Stimulated activated memory B cell treated with anti-CD40 and anti-IgM and Interleukin-4, amounts not matched to agents 10 μg/mL and 1 μg/mL and 100 μg/mL, for 72 hours (primary cell): Measurements from ENCODE around the gene NFATC1.

Experiments used
- ATAC-seq: fragments of 150-1000 bp; cut with Tn5 transposase; 2 replicates; pipeline ENCODE4 v1.10.0; 2021
- H3K27ac Mint-ChIP-seq: one replicate; pipeline ENCODE4 v1.8.0; 2022; ENCODE audit warnings: mild to moderate bottlenecking, mixed read lengths
- H3K27me3 Mint-ChIP-seq: one replicate; pipeline ENCODE4 v1.8.0; 2022; ENCODE audit warnings: mixed read lengths
- H3K36me3 Mint-ChIP-seq: one replicate; pipeline ENCODE4 v1.8.0; 2022; ENCODE audit warnings: mixed read lengths
- H3K4me1 Mint-ChIP-seq: one replicate; pipeline ENCODE4 v1.8.0; 2022; ENCODE audit warnings: mixed read lengths
- H3K4me3 Mint-ChIP-seq: one replicate; pipeline ENCODE4 v1.8.0; 2022; ENCODE audit warnings: mild to moderate bottlenecking, moderate library complexity, mixed read lengths
- H3K9me3 Mint-ChIP-seq: one replicate; pipeline ENCODE4 v1.8.0; 2022; ENCODE audit warnings: mixed read lengths

Gene NFATC1

DNA sequence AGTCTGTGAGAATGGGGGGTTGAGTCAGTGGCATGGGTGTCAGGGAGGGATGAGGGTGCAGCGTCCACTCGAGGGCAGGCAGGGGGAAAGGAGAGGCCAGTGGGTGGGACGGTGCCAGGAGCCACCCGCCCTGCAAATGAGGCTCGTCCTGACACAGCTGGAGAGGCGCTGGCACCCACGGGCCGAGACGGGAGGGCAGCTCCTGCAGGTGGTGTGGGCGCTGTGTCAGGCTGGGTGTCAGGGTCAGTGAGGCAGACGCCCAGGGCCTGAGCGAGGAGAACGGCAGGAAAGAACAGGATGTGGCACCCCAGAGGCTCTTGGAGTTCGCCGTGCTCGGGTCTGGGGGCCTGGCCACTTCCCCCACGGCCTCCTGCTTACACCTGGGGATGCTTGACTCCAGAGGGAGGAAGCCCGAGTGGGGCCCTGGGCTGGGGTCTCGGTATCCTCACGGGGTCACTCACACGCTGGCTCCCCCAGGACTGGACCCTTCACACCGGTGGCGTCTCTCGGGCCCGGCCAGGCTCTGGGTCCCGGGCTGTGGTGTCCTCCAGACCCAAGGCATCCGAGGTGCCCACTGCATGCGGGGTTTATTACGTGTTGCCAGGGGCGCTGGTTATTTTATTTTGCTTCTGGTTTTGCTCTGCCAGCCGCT is 153.4 kb downstream of the NFATC1 start:
- no peaks in the 10 kb centered on the region for H3K27me3 Mint-ChIP-seq
- no peak overlapping the region for H3K27ac Mint-ChIP-seq
- ATAC-seq = no peak
- H3K4me3 Mint-ChIP-seq = no peak overlapping the region
- H3K9me3 Mint-ChIP-seq = no peaks in the 10 kb centered on the region
- H3K36me3 Mint-ChIP-seq = no peaks in the 10 kb centered on the region
- no peaks in the 10 kb centered on the region for H3K4me1 Mint-ChIP-seq

DNA sequence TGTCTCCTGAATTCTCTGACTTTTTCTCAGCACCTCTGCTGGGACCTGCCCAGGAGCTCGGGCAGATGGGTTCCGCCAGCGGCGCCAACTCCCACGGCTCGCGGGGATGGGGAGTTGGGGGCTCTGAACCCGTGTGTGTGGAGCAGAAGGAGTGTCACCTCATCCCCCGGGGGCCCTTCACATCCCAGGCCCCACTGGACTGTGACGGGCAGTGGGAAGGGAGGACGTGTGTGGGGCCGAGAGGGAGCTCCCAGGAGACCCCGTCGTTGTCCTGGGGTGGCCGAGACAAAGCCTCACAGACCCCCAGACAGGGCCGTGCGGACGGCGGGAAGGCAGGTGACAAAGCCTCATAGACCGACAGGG is 153.9 kb downstream of the NFATC1 start:
- no peak for ATAC-seq
- no peaks in the 10 kb centered on the region for H3K27me3 Mint-ChIP-seq
- H3K4me1 Mint-ChIP-seq = no peaks in the 10 kb centered on the region
- H3K36me3 Mint-ChIP-seq = no peaks in the 10 kb centered on the region
- H3K9me3 Mint-ChIP-seq = no peaks in the 10 kb centered on the region
- no peak overlapping the region for H3K4me3 Mint-ChIP-seq
- no peak overlapping the region for H3K27ac Mint-ChIP-seq

DNA sequence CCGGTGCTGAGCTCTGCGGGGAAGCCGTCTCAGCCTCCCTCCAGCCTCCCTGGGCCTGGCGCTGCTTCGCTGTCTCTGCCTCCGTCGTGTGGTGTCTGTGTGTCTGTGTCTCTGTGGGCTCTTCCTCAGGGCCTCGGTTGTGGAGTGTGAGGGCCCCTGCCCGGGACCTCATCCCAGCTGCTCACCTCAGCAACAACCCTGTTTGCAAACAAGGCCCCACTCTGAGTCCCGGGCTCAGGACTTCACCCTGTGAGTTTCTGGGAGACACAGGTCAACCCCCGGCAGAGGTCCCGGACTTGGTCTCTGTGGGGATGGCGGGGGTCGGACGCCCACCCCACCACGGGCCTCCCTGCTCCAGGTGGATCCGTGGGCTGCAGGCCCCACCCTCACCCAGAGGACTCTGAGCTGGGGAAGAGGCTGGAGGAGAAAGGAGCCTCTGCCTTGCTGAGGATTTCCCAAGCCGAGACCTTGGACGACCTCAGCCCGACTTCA is 156.5 kb downstream of the NFATC1 start:
- Mint-ChIP-seq H3K4me1 (no peaks in the 10 kb centered on the region), H3K36me3 (no peaks in the 10 kb centered on the region), H3K27me3 (no peaks in the 10 kb centered on the region), H3K27ac (no peak overlapping the region), H3K9me3 (no peaks in the 10 kb centered on the region), H3K4me3 (no peak overlapping the region)
- ATAC-seq = no peak

DNA sequence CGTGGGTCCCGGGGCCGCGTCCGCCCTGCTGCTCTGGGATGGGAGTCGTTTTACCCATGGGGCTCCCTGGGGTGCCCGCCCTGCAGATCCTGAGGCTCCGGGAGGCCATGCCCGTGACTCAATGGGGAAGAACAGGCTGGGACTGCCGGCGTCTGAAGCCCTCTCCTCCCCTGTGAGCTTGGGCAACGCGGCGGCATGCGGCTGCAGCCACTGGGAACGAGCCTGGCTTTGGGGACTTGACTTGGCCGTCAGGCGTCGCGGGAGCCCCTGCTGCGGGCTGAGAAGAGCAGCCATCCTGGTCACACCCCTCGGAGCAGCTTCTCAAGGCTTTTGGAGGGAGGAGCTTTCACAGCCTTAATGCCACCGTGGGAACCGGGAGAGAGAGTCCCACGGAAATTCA is 157.0 kb downstream of the NFATC1 start:
- Mint-ChIP-seq H3K27me3 (no peaks in the 10 kb centered on the region), H3K36me3 (no peaks in the 10 kb centered on the region), H3K4me3 (no peak overlapping the region), H3K9me3 (no peaks in the 10 kb centered on the region), H3K4me1 (no peaks in the 10 kb centered on the region), H3K27ac (no peak overlapping the region)
- peak; percentile 26 for ATAC-seq

DNA sequence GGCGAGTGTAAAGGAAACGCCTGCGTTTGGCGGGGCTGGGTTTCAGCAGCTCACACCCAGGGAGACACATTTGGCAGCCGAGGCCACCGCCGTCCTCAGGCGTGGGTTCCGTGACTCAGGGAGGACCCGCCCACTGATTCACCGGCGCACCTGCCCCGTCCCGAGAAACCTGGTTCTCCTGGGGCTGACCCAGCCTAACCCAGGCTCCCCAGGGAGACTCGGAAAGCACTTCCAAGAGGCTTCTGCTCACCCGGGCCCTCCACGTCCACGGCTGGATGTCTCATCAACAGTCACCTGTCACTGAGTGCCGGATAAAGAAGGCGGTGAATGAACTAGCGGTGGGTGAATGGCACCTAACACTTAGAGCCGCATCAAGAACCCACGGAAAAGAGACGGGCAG is 157.4 kb downstream of the NFATC1 start:
- no peaks in the 10 kb centered on the region for H3K36me3 Mint-ChIP-seq
- no peak overlapping the region for H3K27ac Mint-ChIP-seq
- H3K27me3 Mint-ChIP-seq = no peaks in the 10 kb centered on the region
- ATAC-seq = no peak
- no peaks in the 10 kb centered on the region for H3K4me1 Mint-ChIP-seq
- no peaks in the 10 kb centered on the region for H3K9me3 Mint-ChIP-seq
- H3K4me3 Mint-ChIP-seq = no peak overlapping the region

DNA sequence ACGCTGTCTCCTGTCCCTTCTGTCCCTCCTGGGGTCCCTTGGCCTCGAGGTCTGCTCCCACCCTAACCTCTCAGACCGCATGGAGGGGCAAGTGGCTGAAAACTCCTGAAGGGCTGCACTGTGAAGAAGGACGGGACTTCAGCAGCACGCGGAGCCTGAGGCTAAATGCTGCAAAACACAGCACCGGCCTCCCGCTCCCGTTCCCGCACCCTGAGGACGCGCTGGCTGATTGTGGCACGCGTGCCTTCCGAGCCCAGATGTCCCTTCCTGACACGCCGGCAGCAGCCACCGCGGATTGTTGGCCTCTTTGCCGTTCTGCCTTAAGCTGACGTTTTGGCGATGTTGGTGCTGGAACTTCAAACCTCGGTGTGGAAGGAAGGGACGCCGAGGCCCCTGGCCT is 158.0 kb downstream of the NFATC1 start:
- Mint-ChIP-seq H3K9me3 (no peaks in the 10 kb centered on the region), H3K27ac (no peak overlapping the region), H3K4me3 (no peak overlapping the region), H3K27me3 (no peaks in the 10 kb centered on the region), H3K4me1 (no peaks in the 10 kb centered on the region), H3K36me3 (no peaks in the 10 kb centered on the region)
- no peak for ATAC-seq

DNA sequence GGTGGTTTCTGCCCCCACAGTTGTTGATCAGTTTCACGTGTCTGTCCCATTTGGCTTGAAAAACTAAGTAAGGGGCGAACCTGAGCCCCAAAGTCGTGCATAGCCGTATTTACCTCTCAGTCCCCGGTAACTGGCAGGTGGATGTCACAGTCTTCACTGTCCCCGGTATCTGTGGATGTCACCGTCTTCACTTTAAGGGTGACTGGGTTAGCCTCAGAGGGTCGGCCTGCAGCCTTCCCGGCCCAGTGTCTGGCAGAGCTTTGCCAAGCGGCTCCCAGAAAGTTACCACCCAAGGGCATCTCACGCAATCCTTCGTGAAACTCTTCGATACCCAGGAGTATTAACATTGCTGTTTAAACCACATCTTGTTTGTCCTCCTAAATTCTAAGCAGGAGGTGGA is 158.6 kb downstream of the NFATC1 start:
- Mint-ChIP-seq H3K4me3 (no peak overlapping the region), H3K27ac (no peak overlapping the region), H3K27me3 (no peaks in the 10 kb centered on the region), H3K9me3 (no peaks in the 10 kb centered on the region), H3K36me3 (no peaks in the 10 kb centered on the region), H3K4me1 (no peaks in the 10 kb centered on the region)
- no peak for ATAC-seq

DNA sequence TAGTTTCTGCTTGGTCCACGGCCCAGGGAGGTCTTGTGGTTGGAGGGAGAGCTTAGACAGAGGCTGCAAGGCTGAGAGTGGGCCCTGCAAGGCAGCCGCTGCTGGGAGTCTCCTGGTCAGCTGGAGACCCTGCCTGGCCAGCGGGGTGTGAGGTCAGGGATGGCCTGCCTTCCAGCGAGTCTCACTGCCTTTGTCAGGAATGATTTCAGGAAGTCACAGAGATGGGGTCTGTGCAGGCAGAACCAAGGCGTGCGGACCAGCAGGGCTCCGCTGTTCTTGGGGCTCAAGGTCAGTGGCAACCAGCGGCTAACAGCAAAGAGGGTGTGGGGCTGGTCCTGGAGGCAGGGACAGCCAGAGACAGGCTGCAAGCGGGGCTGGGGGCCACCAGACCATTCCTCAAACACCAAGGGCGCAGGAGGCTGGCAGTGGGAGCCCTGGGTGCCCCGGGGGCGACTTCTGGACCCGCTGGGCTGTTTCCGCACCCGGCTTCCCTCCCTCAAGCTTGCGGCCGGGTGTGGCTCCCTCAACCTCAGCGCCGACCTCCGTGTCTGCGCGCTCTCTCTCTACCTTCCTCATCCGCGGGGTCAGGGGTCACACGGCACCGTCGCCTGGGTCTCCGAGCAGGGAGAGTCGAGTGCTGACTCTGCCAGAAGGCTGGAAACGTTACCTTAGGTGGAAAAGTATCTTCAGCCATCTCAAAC is 159.4 kb downstream of the NFATC1 start:
- Mint-ChIP-seq H3K36me3 (no peaks in the 10 kb centered on the region), H3K27me3 (no peaks in the 10 kb centered on the region), H3K27ac (no peak overlapping the region), H3K9me3 (no peaks in the 10 kb centered on the region), H3K4me3 (no peak overlapping the region), H3K4me1 (no peaks in the 10 kb centered on the region)
- no peak for ATAC-seq

DNA sequence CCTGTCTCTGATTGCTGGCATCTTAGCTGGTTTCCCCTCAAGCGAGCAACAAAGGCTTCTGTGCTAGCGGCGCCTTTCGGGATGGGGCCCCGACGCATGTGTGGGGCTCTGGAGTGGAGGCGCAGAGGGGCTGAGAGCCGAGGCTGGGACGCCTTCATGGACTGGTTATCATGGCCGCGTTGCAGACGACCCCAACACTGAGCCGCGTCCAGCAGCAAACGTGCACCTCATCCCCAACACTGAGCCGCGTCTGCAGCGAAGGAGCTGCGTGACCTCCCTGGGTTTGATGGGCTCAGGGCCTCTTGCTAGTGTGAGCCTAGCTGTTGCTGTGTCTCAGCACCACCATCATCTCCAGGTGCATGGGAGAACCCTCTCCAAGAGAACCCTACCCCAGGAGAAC is 160.2 kb downstream of the NFATC1 start:
- Mint-ChIP-seq H3K36me3 (no peaks in the 10 kb centered on the region), H3K9me3 (no peaks in the 10 kb centered on the region), H3K27ac (no peak overlapping the region), H3K4me1 (no peaks in the 10 kb centered on the region), H3K4me3 (no peak overlapping the region), H3K27me3 (no peaks in the 10 kb centered on the region)
- ATAC-seq = no peak

DNA sequence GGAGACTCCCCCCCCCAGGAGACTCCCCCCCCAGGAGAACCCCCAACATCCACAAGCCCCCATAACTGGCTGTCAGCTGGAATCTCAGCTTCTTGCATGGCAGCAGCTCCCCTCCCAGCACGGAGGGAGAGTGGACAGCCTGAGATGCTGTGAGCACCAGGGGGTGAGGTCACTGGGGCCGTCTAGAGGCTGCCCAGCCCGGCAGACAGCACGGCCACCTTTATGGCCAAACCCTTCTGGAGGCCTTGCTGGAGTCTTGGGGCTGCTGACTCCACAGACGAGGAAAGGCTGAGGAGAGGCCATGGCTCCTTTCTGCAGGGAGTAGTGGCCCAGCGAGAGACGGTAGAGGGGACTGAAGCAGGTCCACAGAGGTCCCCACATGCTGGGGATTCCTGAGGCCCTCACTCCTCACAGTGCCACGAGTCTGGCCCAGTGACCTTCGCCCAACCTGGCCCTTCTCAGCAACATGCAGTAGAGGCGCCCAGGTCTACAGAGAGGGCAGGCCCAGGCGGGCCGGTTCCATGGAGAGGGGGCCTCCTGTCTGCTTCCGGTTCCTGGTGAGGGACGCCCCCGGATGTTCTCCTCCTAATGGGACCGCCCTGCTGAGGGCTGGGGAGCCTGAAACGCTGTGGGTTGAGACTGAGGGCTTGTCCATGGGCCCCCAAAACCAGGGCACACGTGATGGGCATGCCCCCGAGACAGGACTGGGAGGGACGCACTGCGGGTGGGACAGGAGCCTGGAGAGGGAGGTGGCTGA is 161.3 kb downstream of the NFATC1 start:
- Mint-ChIP-seq H3K27me3 (no peaks in the 10 kb centered on the region), H3K9me3 (no peaks in the 10 kb centered on the region), H3K36me3 (no peaks in the 10 kb centered on the region), H3K27ac (no peak overlapping the region), H3K4me3 (no peak overlapping the region), H3K4me1 (no peaks in the 10 kb centered on the region)
- ATAC-seq = no peak

DNA sequence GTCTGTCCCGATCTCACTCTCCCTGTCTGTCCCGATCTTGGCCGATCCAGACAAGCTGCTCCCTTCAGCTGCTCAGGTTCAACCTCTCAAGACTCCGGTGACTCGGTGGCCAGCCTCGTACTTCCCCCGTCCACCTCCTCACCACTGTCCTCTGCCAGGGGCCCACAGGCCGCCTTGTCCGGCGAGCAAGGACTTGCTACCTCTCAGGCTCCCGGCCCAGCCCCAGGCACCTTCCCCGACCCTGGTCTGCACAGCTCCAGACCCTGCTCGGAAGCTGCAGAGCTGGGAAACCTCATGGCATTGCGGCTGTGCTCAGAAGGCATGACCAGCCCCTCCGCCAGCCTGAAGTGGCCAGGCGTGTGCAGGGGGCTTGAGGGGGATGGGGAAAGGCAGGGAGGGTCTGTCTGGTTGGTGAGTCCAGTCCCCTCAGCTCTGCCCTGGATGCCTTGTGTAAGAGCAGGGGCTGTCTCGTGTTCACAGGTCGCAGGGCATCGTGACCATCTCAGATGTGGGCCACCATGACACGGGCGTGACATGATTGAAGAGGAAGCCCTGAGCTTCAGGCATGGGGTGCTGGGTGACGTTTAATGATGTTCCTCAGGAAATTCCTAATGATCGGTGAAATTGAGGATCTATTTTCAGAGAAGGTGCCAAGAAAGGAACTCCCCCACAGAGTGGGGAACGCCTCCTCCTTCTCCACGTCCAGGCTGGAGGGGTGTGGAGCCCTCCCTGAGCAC is 162.6 kb downstream of the NFATC1 start:
- Mint-ChIP-seq H3K36me3 (no peaks in the 10 kb centered on the region), H3K9me3 (no peaks in the 10 kb centered on the region), H3K4me1 (no peaks in the 10 kb centered on the region), H3K4me3 (no peak overlapping the region), H3K27ac (no peak overlapping the region), H3K27me3 (no peaks in the 10 kb centered on the region)
- no peak for ATAC-seq

DNA sequence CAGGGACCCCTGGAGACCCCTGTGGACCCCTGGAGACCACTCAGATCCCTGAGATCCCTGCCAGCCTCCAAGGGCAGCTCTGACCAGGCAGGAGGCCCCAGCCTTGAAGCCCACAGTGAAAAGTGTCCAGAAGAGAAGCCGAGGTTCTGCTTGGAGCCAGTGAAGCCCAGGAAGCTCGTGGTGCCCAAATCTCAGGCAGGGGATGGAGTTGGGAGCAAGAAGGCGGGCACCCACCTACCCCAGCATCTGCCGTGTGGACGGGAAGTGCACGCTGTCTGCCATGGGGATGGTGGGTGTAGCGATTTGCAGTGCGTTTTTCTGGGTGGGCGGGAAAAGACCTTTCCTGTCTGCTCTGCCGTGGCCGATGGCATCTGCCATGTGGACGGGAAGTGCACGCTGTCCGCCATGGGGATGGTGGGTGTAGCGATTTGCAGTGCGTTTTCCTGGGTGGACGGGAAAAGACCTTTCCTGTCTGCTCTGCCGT is 163.2 kb downstream of the NFATC1 start:
- Mint-ChIP-seq H3K27me3 (no peaks in the 10 kb centered on the region), H3K36me3 (no peaks in the 10 kb centered on the region), H3K9me3 (peaks cover 3% of the 10 kb centered on the region), H3K4me1 (no peaks in the 10 kb centered on the region), H3K27ac (no peak overlapping the region), H3K4me3 (no peak overlapping the region)
- no peak for ATAC-seq

DNA sequence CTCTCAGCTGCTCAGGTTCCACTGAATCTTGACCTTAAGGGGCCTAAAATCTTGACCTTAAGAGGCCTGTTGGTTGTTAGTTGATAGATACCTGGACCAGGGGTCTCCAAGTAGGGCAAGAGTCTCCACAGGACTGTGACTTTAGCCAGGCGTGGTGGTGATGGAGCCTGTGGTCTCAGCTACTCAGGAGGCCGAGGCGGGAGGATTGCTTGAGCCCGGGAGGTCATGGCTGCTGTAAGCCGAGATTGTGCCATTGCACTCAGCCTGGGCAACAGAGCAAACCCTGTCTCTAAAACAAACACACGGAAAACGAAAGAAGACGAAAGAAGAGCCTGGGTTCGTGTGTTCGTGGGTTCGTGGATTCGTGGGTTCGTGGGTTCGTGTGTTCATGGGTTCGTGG is 163.7 kb downstream of the NFATC1 start:
- Mint-ChIP-seq H3K27ac (no peak overlapping the region), H3K36me3 (no peaks in the 10 kb centered on the region), H3K4me3 (no peak overlapping the region), H3K9me3 (peaks cover 7% of the 10 kb centered on the region), H3K4me1 (no peaks in the 10 kb centered on the region), H3K27me3 (no peaks in the 10 kb centered on the region)
- no peak for ATAC-seq

DNA sequence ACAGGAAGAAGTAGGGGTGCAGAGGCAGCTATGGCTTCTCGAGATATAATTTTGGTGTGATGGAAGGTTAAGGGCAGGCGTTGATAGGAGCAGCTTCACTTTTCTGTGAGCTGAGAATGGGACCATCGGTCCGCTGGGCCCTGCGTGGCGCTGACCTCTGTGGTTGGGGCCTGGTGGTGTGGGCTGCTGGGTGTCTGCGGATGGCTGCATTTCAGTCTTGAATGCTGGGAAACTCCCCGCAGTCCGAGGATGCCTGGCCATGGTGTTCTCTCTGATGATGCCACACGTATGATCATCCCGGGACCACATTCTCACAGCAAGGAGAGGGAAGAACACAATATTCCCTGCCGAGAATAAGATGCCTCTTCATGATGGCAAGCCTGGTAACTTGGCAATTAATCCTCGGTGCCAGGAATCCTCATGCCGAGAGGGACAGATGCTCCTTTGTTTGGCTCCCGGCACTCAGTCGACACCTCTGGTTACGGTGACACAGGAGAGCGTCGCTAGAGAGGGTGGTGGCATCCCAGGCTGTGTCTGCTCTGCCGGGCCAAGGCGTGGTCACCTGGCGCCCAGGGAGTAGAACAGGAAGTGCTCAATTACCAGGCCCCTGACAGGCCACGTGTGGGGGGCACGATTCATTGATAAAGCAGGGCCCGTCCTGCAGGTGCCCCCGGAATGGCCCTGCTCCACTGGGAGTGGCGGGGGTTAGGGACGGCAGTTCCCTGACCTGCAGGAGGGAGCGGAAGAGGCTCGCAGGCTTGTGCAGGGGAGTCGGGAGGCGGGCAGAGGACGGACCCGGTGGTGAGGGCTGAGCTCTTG is 164.5 kb downstream of the NFATC1 start:
- Mint-ChIP-seq H3K4me1 (no peaks in the 10 kb centered on the region), H3K9me3 (peaks cover 9% of the 10 kb centered on the region), H3K4me3 (no peak overlapping the region), H3K36me3 (no peaks in the 10 kb centered on the region), H3K27ac (no peak overlapping the region), H3K27me3 (no peaks in the 10 kb centered on the region)
- no peak for ATAC-seq

DNA sequence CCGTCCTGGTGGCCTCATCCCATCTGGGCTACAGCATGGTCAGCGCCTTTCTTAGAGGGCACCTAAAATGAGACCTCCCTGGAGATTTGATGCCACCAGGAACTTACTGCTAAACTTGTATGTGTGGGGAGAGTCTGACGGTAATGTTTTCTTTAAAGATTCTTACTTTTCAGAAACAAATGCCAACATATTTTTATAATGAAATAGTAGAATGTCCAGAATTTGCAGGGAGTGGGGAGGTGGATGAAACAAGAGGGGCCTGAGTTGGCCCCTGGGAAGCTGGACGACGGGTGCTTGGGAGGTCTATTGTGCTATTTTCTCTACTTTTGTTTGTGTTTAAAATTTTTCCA is 165.1 kb downstream of the NFATC1 start:
- Mint-ChIP-seq H3K36me3 (no peaks in the 10 kb centered on the region), H3K4me1 (no peaks in the 10 kb centered on the region), H3K27me3 (no peaks in the 10 kb centered on the region), H3K27ac (no peak overlapping the region), H3K4me3 (no peak overlapping the region), H3K9me3 (peaks cover 9% of the 10 kb centered on the region)
- ATAC-seq = no peak
